CD8-positive, alpha-beta memory T cell (primary cell): ENCODE measurements around the gene ASTN2. TPM values are rescaled to one million over a fixed set of nuclear protein-coding genes. Genes with fewer than 3 reads are reported as not detected.

Source experiments
- CTCF ChIA-PET: fragments of 350-600 bp; sonication (Branson Sonifier 250); formaldehyde crosslinking; loops from one replicate; lab custom pipeline; 2021; ENCODE audit warnings: antibody characterized with exemption; lab: Charles Lee
- POLR2A ChIA-PET: fragments of 350-600 bp; sonication (Branson Sonifier 250); formaldehyde crosslinking; loops from one replicate; lab custom pipeline; 2021; ENCODE audit warnings: antibody characterized with exemption; lab: Charles Lee
- DNase-seq, 5 donors: peaks; one replicate each; pipeline versions ENCODE4 v3.0.0 to v3.0.0-alpha.2; 2020 to 2022; ENCODE audit warnings: mixed read lengths in 1 of 5
- H3K27ac ChIP-seq: one replicate; pipeline ENCODE4 v1.7.0; 2013; ENCODE audit warnings: low read depth, mild to moderate bottlenecking, low read length, moderate library complexity
- H3K27me3 ChIP-seq: 2 replicates; pipeline ENCODE4 v1.7.0; 2013; ENCODE audit warnings: low read length, mild to moderate bottlenecking; ENCODE audit not compliant: insufficient read depth, poor library complexity, severe bottlenecking
- H3K36me3 ChIP-seq: 2 replicates; pipeline ENCODE4 v1.7.0; 2013; ENCODE audit warnings: mild to moderate bottlenecking, low read length, moderate library complexity; ENCODE audit not compliant: insufficient read depth
- H3K4me1 ChIP-seq: 2 replicates; pipeline ENCODE4 v1.7.0; 2013; ENCODE audit warnings: mild to moderate bottlenecking, low read length, moderate library complexity; ENCODE audit not compliant: insufficient read depth
- H3K4me3 ChIP-seq: 2 replicates; pipeline ENCODE4 v1.7.0; 2013; ENCODE audit warnings: mild to moderate bottlenecking, low read length
- H3K9me3 ChIP-seq: 2 replicates; pipeline ENCODE4 v1.7.0; 2013; ENCODE audit warnings: mild to moderate bottlenecking, low read length
- H3K27ac Mint-ChIP-seq, 8 donors: one replicate each; pipeline ENCODE4 v1.8.0; 2020 to 2021; ENCODE audit warnings: mixed read lengths in 8 of 8, mild to moderate bottlenecking in 6 of 8, inconsistent platforms in 3 of 8, moderate library complexity in 3 of 8
- H3K27me3 Mint-ChIP-seq, 2 donors: one replicate each; pipeline ENCODE4 v1.8.0; 2020 to 2021; ENCODE audit warnings: mixed read lengths in 2 of 2, mild to moderate bottlenecking in 1 of 2, moderate library complexity in 1 of 2
- H3K36me3 Mint-ChIP-seq, 3 donors: one replicate each; pipeline ENCODE4 v1.8.0; 2020 to 2021; ENCODE audit warnings: mixed read lengths in 3 of 3, inconsistent platforms in 1 of 3, mild to moderate bottlenecking in 1 of 3
- H3K4me1 Mint-ChIP-seq, 3 donors: one replicate each; pipeline ENCODE4 v1.8.0; 2020 to 2021; ENCODE audit warnings: mixed read lengths in 3 of 3, inconsistent platforms in 1 of 3, mild to moderate bottlenecking in 1 of 3
- H3K4me3 Mint-ChIP-seq, 7 donors: one replicate each; pipeline ENCODE4 v1.8.0; 2020 to 2021; ENCODE audit warnings: mixed read lengths in 7 of 7, mild to moderate bottlenecking in 6 of 7, moderate library complexity in 4 of 7, inconsistent platforms in 2 of 7
- H3K9me3 Mint-ChIP-seq, 5 donors: one replicate each; pipeline ENCODE4 v1.8.0; 2020 to 2022; ENCODE audit warnings: mixed read lengths in 5 of 5, mild to moderate bottlenecking in 3 of 5, moderate library complexity in 2 of 5, inconsistent platforms in 1 of 5
- polyA plus RNA-seq: library from polyadenylated mRNA; unstranded; fragments of 300-500 nt; fragmentation: Illumina TruSeq; gene quantifications from one replicate; pipeline ENCODE4 v1.2.3, GENCODE V29; 2021
- total RNA-seq, 2 experiments: library from RNA; stranded (reverse); gene quantifications; one replicate each; pipeline ENCODE4 v1.2.3, GENCODE V29; 2021

The ASTN2 gene
- total and polyA plus RNA-seq, 3 experiments from 2014 or later = 4.1 to 4.8 (median 4.2) TPM

DNA sequence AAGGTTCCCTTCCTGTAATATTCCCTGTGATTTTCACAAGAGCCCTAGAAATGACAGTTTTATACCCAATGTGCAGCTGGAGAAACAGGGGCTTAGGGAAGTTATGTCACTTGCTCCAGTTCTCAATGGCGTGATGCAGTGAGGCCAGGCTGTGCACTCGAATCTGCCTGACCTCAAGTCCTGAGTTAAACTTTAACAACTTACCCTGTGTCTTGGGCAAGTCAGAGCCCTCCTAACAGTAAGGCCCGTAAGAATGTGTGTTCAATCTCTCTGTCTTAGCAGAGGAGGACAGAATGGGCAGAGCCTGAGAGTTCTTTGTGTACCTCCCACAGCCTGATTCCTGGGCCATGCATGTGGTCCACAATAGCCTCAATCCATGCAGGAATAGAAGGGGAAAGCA lies 546.7 kb downstream of the ASTN2 start:
- ChIA-PET POLR2A (no interaction called here), CTCF (no interaction called here)
- no peak for DNase-seq
- Histone ChIP-seq H3K27me3 (no peaks in the 10 kb centered on the region), H3K9me3 (no peaks in the 10 kb centered on the region), H3K4me3 (no peak overlapping the region), H3K36me3 (no peaks in the 10 kb centered on the region), H3K4me1 (no peaks in the 10 kb centered on the region), H3K27ac (no peak overlapping the region)
- Mint-ChIP-seq H3K27ac (no peak overlapping the region), H3K4me3 (no peak overlapping the region), H3K27me3 (peaks cover 4 to 6% of the 10 kb centered on the region in 2 donors), H3K4me1 (no peaks in the 10 kb centered on the region), H3K9me3 (peaks cover 0 to 2% (median 0%) of the 10 kb centered on the region in 5 donors), H3K36me3 (no peaks in the 10 kb centered on the region)

DNA sequence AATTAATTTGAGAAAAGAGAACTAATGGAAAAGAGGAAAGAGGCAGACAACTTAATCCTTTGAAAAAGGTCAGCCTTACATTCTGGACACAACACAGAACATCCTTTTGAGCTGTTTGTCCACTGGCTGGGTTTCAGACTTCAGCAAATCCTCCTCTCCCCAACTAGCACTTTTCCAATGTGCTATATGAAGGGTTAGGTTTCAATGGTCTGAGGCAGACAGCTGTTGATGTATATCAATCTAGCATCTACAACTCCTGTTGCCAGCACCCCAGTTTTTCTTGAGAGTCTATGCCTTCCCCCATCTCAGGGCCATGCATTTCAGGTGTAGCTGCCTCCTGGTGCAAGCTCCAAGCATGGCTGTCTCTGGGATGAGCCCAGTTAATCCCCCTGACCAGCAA lies 553.5 kb downstream of the ASTN2 start:
- Histone ChIP-seq H3K27me3 (no peaks in the 10 kb centered on the region), H3K36me3 (no peaks in the 10 kb centered on the region), H3K27ac (no peak overlapping the region), H3K4me1 (no peaks in the 10 kb centered on the region), H3K4me3 (no peak overlapping the region), H3K9me3 (no peaks in the 10 kb centered on the region)
- ChIA-PET POLR2A (no interaction called here), CTCF (no interaction called here)
- H3K4me1 Mint-ChIP-seq = no peaks in the 10 kb centered on the region
- H3K27me3 Mint-ChIP-seq = no peaks in the 10 kb centered on the region
- peaks cover 0 to 2% (median 0%) of the 10 kb centered on the region in 5 donors for H3K9me3 Mint-ChIP-seq
- no peaks in the 10 kb centered on the region for H3K36me3 Mint-ChIP-seq
- H3K27ac Mint-ChIP-seq = no peak overlapping the region
- H3K4me3 Mint-ChIP-seq = no peak overlapping the region
- DNase-seq = no peak

DNA sequence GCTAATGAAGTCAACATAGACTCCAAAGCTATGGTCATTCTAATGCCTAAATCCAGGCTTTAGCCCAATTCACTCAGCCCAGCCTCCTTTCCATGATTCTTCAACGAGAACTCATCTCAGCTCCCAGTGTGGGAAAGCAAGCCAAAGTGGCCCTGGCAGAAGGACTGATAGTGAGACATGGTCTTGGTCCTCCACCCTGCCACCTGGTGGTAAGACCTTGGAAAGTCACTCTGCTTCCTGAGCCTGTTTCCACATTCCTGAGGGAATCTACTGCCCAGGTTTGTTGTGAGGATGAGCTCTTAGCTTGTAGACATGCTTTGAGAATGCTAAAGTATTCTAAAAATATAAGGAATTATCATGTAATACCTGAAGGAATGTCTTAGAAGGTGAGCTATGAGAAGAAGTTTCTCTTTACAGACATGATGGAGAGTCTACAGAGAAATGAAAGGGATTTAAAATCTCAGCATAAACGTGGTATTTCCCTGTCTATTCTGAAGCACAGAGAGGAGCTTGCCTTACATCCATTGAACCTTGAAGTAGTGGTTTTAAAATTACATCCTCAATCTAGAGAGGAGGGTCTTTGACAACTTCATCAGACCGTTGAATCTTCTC lies 554.2 kb downstream of the ASTN2 start:
- Histone ChIP-seq H3K4me1 (no peaks in the 10 kb centered on the region), H3K27me3 (no peaks in the 10 kb centered on the region), H3K36me3 (no peaks in the 10 kb centered on the region), H3K4me3 (no peak overlapping the region), H3K9me3 (no peaks in the 10 kb centered on the region), H3K27ac (no peak overlapping the region)
- ChIA-PET CTCF (no interaction called here), POLR2A (no interaction called here)
- no peaks in the 10 kb centered on the region for H3K36me3 Mint-ChIP-seq
- no peaks in the 10 kb centered on the region for H3K4me1 Mint-ChIP-seq
- no peak for DNase-seq
- no peak overlapping the region for H3K4me3 Mint-ChIP-seq
- H3K27me3 Mint-ChIP-seq = no peaks in the 10 kb centered on the region
- H3K9me3 Mint-ChIP-seq = peaks cover 0 to 2% (median 0%) of the 10 kb centered on the region in 5 donors
- H3K27ac Mint-ChIP-seq = peak overlapping the region in 1 of 8 donors; percentile 26

DNA sequence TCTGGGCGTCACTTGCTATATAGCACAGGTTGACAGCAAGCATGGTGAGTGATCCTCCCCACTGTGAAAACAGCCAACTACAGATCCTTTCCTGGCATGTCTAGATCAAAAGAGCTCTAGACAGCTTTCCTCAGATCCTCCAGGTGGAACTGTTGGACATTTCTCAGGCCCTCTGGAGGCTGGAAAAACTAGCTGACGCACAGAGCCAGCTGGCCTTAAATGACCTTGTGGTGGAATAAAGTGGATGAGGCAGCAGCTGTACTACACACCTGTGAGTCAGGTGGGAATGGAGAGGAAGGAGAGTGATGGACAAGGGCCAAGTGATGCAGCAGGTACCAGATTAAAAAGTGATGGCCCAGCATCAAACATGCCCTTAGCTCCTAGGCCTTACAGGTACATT lies 555.1 kb downstream of the ASTN2 start:
- no peak for DNase-seq
- H3K4me1 Mint-ChIP-seq = no peaks in the 10 kb centered on the region
- POLR2A ChIA-PET = no interaction called here
- no peaks in the 10 kb centered on the region for H3K36me3 Mint-ChIP-seq
- CTCF ChIA-PET = no interaction called here
- Histone ChIP-seq H3K4me1 (no peaks in the 10 kb centered on the region), H3K27me3 (no peaks in the 10 kb centered on the region), H3K9me3 (no peaks in the 10 kb centered on the region), H3K36me3 (no peaks in the 10 kb centered on the region), H3K4me3 (no peak overlapping the region), H3K27ac (no peak overlapping the region)
- no peak overlapping the region for H3K27ac Mint-ChIP-seq
- H3K9me3 Mint-ChIP-seq = peaks cover 0 to 2% (median 0%) of the 10 kb centered on the region in 5 donors
- no peaks in the 10 kb centered on the region for H3K27me3 Mint-ChIP-seq
- H3K4me3 Mint-ChIP-seq = no peak overlapping the region

DNA sequence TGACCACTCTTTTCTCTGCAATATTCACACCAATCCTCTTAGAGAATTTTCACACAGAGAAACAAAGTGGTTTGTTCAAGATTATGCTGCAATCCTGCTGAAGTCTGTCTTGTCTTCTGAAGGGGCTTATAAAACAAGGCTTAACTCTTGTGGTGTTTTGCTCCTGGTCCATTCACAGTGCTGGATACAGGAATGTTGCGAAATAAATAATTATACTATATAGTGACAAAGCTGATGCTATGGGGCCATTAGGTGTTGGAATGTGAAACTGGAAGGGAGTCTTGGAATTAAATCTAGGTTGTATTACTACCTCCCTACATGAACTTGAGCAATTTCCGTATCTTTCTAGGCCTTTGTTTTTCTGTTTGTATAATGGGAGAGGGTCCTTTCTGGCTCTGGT lies 557.5 kb downstream of the ASTN2 start:
- no peaks in the 10 kb centered on the region for H3K4me1 ChIP-seq
- no peaks in the 10 kb centered on the region for H3K4me1 Mint-ChIP-seq
- H3K27ac ChIP-seq = no peak overlapping the region
- ChIA-PET POLR2A (no interaction called here), CTCF (no interaction called here)
- no peaks in the 10 kb centered on the region for H3K36me3 Mint-ChIP-seq
- no peaks in the 10 kb centered on the region for H3K27me3 ChIP-seq
- no peaks in the 10 kb centered on the region for H3K9me3 ChIP-seq
- no peaks in the 10 kb centered on the region for H3K36me3 ChIP-seq
- H3K4me3 Mint-ChIP-seq = no peak overlapping the region
- H3K9me3 Mint-ChIP-seq = no peaks in the 10 kb centered on the region
- DNase-seq = no peak
- H3K27me3 Mint-ChIP-seq = peaks cover 0 to 2% of the 10 kb centered on the region in 2 donors
- H3K27ac Mint-ChIP-seq = no peak overlapping the region
- H3K4me3 ChIP-seq = no peak overlapping the region

DNA sequence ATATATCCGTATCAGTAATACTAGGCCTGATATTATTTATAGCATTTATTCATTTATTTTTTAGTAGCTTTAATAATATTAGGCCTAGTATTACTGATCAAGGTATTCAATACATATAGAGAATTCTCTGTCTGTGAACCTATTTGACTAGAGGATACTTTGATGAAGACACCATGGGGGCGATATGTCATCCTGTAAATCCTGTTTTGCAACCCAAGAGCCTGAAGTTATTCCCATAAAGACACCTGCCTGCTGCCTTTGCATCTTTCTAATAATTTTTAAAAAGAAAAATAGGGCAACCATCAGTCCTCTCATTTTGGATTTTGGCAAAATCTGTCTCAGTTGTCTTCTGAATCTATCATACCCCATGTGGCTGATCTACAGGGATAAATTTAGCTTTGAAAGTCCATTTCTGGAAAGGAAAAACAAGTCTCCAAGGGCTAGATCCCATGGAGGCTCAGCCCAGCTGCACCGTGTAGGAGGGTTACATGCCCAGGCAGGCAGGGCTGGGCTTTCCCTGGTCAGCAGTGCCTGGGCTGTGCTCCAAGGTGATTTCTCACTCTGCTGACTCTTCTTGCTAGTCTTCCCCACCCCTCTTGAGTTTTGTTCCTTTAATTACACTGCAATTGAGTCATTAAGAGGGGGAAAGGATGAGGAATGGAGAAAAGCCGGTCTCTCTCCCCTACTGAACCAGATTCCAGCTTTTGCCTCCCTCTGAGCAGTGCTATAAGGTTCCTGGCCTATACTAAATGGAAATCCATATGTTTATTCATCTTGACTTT lies 558.8 kb downstream of the ASTN2 start:
- Histone ChIP-seq H3K27ac (no peak overlapping the region), H3K27me3 (no peaks in the 10 kb centered on the region), H3K36me3 (no peaks in the 10 kb centered on the region), H3K9me3 (no peaks in the 10 kb centered on the region), H3K4me3 (no peak overlapping the region), H3K4me1 (no peaks in the 10 kb centered on the region)
- POLR2A ChIA-PET = no interaction called here
- Mint-ChIP-seq H3K4me3 (no peak overlapping the region), H3K4me1 (no peaks in the 10 kb centered on the region), H3K27ac (no peak overlapping the region), H3K27me3 (peaks cover 0 to 3% of the 10 kb centered on the region in 2 donors), H3K9me3 (no peaks in the 10 kb centered on the region), H3K36me3 (no peaks in the 10 kb centered on the region)
- no peak for DNase-seq
- CTCF ChIA-PET = no interaction called here

DNA sequence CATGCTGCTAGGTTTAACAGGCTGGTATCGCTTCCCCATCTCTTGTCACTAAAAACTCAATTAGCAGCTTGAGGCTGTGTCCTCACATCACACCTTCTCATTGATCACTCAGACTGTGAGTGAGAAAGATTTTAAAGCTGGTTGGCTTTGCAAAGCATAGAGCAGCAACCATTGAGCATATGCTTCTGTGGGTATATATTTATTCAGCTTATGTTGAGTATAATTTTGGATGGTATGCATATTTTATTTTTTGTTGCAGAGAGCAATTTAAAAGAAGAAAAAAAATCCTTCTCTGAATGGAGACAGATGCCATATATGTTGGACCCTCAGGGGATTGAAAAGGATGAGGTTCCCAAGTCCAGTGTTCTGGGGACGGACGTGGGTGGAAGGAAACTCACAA lies 565.1 kb downstream of the ASTN2 start:
- Histone ChIP-seq H3K27ac (no peak overlapping the region), H3K4me1 (no peaks in the 10 kb centered on the region), H3K4me3 (no peak overlapping the region), H3K36me3 (no peaks in the 10 kb centered on the region), H3K9me3 (no peaks in the 10 kb centered on the region), H3K27me3 (no peaks in the 10 kb centered on the region)
- Mint-ChIP-seq H3K27ac (no peak overlapping the region), H3K36me3 (no peaks in the 10 kb centered on the region), H3K27me3 (peaks cover 0 to 3% of the 10 kb centered on the region in 2 donors), H3K4me3 (no peak overlapping the region), H3K4me1 (no peaks in the 10 kb centered on the region), H3K9me3 (peaks cover 0 to 3% (median 0%) of the 10 kb centered on the region in 5 donors)
- ChIA-PET POLR2A (no interaction called here), CTCF (no interaction called here)
- no peak for DNase-seq

DNA sequence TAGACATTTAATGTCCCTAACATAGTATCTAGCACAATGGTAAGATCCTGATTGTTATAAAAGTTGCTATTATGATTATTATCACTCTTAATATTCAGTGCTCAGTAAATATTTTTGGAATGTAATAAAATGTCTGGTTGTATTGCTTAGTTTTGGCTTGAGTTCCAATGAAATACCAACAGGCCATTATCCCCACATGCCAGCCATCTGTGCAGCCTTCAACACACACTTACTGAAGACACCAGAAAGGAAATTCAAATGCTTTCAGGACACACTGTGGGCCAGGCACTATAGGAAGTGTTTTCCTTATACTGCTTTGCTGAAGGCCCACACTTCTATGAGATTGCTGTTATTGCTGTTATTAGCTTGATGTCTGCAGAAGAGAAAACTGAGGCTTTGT lies 570.2 kb downstream of the ASTN2 start:
- Mint-ChIP-seq H3K27ac (no peak overlapping the region), H3K9me3 (peaks cover 0 to 7% (median 0%) of the 10 kb centered on the region in 5 donors), H3K4me3 (no peak overlapping the region), H3K27me3 (peaks cover 0 to 3% of the 10 kb centered on the region in 2 donors), H3K36me3 (no peaks in the 10 kb centered on the region), H3K4me1 (no peaks in the 10 kb centered on the region)
- H3K27me3 ChIP-seq = no peaks in the 10 kb centered on the region
- H3K9me3 ChIP-seq = no peaks in the 10 kb centered on the region
- H3K27ac ChIP-seq = no peak overlapping the region
- no peak overlapping the region for H3K4me3 ChIP-seq
- no peaks in the 10 kb centered on the region for H3K4me1 ChIP-seq
- DNase-seq = no peak
- ChIA-PET CTCF (no interaction called here), POLR2A (no interaction called here)
- H3K36me3 ChIP-seq = no peaks in the 10 kb centered on the region
